ENCODE measurements around the gene PI16.

- TF ChIP-seq CTCF (IDR thresholded peaks at IDR 0.05), result no peak
- TF ChIP-seq POLR2AphosphoS5 (IDR thresholded peaks at IDR 0.05), result no peak
- no peak for TF ChIP-seq POLR2A (IDR thresholded peaks at IDR 0.05)
- no peak for TF ChIP-seq EP300 (IDR thresholded peaks at IDR 0.05)
Measured at GRCh38 chr6:37005061-37005810, 50.7 kb downstream of the PI16 start, which contains the start of gene FGD2.
